Measurements from ENCODE around the gene LTBP1.
A peak's percentile ranks its signal among the peaks of the same experiment; 100 is the strongest.
"Not testable (repeated sequence)": the region's sequence is repeated elsewhere in the genome, so short reads cannot be mapped to it uniquely, and the experiment has no call there.

LTBP1 gene

GRCh38 chr2:32946314-32947075 is at the start of gene LTBP1:
LTBP1 (plus strand) TSS chr2:32946953; CDS start chr2:32947325, 372 bp downstream.
- DNase-seq, result peak; percentile 48

- no peak for DNase-seq
Observed at GRCh38 chr2:32900246-32900973, 46.3 kb upstream of the LTBP1 start.

- DNase-seq, result no peak
Observed at GRCh38 chr2:32901313-32901712, 45.4 kb upstream of the LTBP1 start.

- no peak for DNase-seq
Observed at GRCh38 chr2:32902174-32902573, 44.6 kb upstream of the LTBP1 start.

DNA sequence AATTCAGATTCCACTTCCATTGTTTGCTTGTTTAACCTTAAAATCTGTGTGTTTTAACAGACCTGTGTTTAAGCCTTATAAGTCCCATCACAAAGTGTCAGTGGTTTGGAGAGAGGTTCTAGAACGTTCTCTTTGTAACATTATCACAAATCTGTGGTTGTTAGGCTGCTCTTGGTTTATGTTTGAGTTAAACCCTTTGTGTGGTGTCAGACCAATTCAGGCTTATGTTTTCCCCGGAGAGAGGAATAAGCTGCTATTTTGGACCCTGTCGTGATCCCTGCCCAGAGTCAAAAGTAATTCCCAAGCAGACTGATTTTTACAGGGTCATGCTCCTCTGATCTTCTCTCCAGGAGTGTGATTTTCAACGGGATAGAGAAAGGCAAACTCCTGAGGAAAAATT is 43.8 kb upstream of the LTBP1 start:
- DNase-seq, result no peak

GRCh38 chr2:32904074-32904473 is 42.7 kb upstream of the LTBP1 start:
- DNase-seq, result no peak

- DNase-seq, result no peak
Observed at GRCh38 chr2:32904751-32905150, 42.0 kb upstream of the LTBP1 start.

- DNase-seq, result no peak
Observed at GRCh38 chr2:32905270-32905669, 41.5 kb upstream of the LTBP1 start.

DNA sequence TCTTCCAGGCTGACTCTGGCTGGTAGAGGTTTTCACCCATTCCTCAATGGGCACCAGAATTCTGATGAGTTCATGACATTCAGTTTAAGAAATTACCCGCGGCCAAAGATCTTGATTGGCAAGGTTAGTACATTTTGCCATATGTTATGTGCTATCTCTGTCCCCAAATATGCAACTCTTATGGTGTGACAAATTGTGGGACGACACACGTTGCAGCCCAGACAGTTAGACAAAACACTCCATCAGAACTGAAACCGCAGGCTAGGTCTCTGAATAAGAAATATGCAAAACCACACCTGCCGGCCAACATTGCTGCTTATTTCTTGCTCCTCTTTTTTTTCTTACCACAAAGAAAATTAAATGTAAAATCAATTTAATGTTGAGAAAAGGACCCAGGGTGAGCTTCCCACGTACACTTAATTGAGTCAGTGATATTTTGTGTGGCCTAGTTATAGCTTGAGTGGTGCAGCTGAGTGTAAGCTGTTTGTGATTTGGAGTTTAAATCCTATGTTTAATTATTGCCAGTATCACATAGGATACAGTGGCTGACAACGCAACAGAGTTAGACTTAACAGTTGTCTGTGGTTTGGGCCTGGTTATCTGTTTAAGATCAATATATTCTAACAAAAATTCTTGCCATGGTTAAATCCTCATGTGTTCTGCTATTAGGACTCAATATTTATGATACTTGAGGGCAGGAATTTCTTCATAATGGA is 35.7 kb upstream of the LTBP1 start:
- no peak for DNase-seq

- no peak for DNase-seq
Observed at GRCh38 chr2:32915694-32916093, 31.1 kb upstream of the LTBP1 start.

GRCh38 chr2:32918774-32919173 is 28.0 kb upstream of the LTBP1 start:
- DNase-seq, result no peak

DNA sequence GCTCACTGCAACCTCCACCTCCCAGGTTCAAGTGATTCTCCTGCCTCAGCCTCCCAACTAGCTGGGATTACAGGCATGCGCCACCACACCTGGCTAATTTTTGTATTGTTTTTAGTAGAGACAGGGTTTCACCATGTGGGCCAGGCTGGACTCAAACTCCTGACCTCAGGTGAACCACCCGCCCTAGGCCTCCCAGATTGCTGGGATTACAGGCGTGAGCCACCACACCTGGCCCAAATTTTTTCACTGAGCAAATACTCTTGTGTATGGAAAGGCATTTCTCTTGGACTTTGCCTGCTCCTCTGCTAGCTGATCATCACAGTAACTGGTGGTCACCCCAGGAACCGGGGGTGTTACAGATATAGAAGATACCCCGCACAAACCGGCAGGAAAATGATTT is 26.9 kb upstream of the LTBP1 start:
- DNase-seq, result not testable (repeated sequence)

GRCh38 chr2:32921486-32921885 is 25.3 kb upstream of the LTBP1 start:
- not testable (repeated sequence) for DNase-seq

DNA sequence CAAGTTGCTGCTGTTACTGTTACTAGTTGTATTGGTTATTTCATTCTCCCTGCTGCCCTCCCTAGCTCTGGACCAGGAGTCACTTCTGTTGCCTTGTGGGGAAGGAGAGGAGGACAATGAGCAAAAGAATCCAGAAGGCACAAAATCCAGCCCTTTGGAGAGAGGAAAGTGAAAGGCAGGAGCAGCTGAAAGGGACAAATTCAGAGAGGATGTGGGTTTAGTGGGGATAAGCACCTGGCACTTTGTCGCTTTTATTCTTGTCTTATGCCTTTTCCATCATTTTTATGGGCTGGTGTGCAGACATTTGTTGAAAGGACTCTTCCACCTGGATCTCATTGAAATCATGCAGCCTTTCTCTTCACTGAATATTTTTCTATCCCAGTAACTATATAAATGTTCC is 24.3 kb upstream of the LTBP1 start:
- DNase-seq, result no peak

DNA sequence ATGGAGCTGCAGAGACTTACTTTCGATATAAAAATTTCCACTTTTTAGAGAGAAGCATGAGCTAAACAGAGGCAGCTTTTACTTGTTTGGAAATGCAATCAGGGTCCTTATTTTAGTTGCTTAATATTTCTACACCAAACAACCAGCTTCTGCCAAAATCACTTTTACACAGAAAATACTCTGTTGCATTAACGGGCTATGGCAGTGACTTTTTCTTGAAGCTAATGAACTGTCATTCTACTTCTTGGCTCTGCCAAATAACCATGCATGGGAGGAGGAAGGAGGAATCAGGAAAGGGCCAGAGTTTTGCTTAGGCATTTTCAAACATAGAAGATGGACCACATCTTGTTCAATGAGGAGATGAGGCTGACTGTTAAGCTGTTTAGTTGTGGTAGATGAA is 23.6 kb upstream of the LTBP1 start:
- DNase-seq, result no peak

GRCh38 chr2:32925283-32925815 is 21.4 kb upstream of the LTBP1 start:
- DNase-seq, result no peak

DNA sequence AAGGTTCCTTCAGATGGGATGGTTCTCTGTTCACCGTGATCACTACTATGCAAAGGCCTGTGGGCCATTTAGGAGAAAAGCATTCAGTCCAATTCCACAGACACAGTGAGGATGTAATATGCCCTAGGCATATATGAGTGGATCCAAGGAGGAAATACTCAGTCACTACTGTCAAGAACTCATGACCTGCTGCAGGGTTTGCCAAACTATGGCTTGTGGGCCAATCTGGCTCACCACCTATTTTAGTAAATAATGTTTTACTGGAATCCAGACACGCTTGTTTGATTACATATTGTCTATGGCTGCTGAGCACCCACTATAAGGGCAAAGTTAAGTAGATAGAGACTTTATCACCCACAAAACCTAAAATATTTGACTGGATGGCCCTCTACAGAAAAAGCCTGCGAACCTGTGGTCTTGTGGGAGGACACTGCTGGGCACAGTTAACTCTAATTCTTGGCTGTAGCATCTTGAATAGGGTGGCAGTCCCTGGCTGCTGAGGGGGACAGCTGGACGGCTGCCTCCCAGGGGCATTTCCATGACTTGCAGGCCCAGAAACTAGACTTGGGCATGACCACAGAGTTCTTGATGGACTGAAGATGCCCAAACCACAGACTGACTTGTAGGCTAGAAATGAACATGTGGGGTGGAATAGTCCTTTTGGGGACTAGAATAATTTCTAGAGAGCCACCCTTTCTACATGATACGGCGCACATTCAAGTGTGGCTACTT is 20.6 kb upstream of the LTBP1 start:
- no peak for DNase-seq

- DNase-seq, result no peak
Observed at GRCh38 chr2:32926708-32927084, 20.1 kb upstream of the LTBP1 start.

DNA sequence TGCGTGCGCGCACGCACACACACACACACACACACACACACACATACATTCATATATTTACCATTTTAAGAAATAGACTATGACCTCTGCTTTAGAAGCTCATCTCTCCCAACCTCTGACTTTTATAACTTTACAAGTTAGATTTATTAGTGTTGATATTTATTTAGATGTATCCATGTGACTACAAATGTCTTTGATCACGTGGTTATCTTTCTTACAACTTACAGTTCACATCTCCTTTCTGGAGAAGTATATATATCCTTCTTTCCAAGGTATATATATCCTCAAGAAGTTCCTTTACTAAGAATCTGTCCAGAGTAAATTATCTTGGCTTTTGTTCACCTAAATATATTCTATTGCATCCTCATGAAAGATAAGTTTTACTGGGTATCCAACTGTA is 16.3 kb upstream of the LTBP1 start:
- no peak for DNase-seq

DNA sequence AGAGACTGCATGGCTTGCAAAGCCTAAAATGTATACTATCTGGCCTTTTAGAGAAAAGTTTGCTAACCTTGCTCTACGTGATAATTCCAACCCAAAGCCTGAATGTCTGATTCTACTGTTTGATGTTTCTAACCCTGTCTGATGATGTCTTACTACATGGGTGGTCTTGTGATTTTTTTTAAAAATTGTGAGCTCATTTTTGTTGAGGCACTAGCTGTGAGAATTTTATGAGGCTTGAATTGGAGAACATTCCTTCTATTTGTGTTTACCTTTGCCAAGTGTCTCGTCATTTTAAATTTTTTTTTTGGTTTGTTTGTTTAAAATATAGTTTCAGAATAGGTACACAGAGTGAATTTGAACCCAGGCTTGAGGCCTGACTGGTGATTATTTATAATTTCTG is 15.2 kb upstream of the LTBP1 start:
- DNase-seq, result no peak

DNA sequence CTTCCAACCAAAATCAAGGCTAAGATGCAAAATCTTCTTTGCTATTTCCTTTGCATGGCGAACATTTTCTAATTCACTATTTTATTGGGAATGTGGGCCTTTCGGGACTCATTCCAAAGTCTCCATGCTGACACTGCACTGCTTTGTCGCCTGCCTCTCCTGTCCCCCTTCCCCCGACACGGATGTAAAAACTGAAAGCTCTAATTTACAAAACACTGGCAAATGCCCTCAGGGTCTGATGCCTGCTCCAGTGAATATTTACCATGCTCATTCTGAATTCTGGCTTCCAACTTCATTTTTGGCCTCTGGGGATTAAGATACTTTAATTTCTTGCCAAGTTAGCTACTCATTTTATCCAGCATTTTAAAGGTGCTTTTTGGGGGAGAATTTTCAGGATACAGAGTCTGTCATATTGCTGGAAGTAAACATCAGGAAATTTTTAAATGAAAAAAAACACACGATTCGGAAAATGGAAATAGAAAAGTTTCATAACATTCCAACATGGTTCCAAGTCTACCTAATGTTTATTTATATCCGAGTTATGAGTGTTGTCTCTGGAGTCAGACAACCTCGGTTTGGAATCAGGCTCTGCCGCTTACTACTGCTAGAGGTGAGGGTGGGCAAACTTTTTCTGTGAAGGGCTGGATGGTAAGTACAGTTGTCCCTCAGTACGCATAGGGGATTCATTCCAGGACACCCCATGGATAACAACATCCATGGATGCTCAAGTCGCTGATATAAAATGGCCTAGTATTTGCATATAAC is 14.6 kb upstream of the LTBP1 start:
- no peak for DNase-seq
